Non-pigmented ciliary epithelial cell (primary cell): Measurements from ENCODE around the gene STK10.
A peak's percentile ranks its signal among the peaks of the same experiment; 100 is the strongest.

Source experiments
- DNase-seq: peaks from one replicate; pipeline ENCODE4 v3.0.0-alpha.2; 2010; ENCODE audit warnings: low read depth

The STK10 gene

DNA sequence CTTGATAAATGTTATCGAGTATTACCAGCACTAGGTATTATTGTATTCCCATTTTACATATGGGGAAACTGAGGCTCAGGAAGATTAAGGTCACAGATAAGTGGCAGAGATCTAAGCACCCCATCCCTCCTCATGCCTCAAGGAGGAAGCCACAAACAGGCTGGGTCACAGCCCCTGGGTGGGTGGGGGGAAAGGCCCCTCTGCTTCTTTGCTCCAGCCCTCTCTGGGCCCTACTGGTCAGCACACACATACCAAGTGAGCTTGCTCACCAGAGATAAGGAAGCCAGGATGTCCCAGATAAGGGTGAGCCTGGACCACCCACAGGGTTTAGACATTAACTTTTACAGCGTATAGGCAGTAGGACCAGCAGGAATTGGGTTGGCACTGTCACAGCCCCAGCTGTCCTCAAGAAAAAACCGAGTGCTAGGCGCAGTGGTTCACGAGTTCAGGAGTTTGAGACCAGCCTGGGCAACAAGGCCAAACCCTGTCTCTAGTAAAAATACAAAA is 45.3 kb downstream of the STK10 start:
- DNase-seq, result no peak

- no peak for DNase-seq
These were observed 46.1 kb downstream of the STK10 start for GRCh38 chr5:172141949-172142319.

DNA sequence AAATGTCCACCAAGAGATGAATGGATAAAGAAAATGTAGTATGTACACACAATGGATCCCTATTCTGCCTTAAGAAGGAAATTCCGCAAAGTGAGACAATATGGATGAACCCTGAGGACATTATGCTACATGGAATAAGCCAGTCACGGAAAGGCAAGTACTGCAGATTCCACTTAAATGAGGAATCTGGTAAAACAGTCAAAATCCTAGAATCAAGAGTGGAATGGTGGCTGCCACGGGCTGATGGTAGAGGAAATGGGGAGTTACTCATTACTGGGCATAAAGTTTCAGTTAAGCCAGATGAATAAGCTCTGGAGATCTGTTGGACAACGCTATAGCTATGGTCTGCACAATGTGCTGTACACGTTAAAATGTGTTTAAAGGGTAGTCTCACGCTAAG is 47.2 kb downstream of the STK10 start:
- no peak for DNase-seq

DNA sequence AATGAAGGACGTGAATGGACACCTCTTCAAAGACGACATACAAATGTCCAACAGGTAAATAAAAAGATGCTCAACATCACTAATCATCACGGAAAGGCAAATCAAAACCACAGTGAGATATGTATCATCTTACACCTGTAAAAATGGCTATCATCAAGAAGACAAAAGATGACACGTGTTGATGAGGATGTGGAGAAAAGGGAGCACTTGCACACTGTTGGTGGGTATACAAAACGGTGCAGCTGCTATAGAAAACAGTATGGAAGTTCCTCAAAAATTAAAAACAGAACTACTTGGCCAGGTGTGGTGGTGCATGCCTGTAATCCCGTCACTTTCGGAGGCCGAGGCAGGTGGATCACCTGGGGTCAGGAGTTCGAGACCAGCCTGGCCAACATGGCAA is 47.9 kb downstream of the STK10 start:
- DNase-seq, result no peak

GRCh38 chr5:172137046-172137445 is 51.0 kb downstream of the STK10 start:
- DNase-seq, result no peak

DNA sequence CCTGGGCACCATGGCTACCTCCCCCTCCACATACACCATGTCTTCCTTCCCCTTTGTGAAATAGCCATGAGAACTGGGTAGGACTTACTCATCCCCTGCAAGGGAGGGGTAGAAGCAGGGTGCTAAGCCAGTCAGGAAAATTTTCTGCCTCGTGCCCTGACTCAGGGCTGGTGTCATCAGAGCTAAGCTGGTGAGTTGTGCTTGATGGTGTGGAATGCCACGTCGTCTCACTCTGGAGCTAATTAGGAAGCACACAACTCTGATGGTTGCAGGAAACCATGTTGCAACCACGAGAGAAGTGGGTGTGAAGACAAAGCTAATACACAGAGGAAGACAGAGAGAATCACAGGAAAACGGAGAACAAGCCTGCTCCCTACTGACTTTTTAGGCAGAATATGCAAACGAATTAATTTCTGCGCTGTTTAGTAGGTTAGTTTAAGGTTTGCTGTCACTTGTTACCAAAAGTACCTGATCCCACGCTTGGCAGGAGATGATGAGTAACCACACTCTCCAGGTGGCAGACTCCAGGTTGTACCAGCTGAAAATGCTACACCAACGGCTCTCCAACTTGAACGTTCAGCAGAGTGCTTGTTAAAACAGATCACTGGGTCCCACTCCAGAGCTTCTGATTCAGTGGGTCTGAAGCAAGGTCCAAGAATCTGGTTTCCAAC is 54.5 kb downstream of the STK10 start:
- peak; percentile 88 for DNase-seq

GRCh38 chr5:172131690-172132089 is 56.3 kb downstream of the STK10 start:
- DNase-seq, result no peak

GRCh38 chr5:172129256-172129910 is 58.6 kb downstream of the STK10 start:
- no peak for DNase-seq

- no peak for DNase-seq
These were observed 60.4 kb downstream of the STK10 start for GRCh38 chr5:172127581-172127980.

GRCh38 chr5:172123269-172123692 is 64.7 kb downstream of the STK10 start:
- DNase-seq, result no peak

GRCh38 chr5:172119921-172120688 is 67.9 kb downstream of the STK10 start:
- DNase-seq, result no peak

- no peak for DNase-seq
These were observed 69.1 kb downstream of the STK10 start for GRCh38 chr5:172118891-172119290.

DNA sequence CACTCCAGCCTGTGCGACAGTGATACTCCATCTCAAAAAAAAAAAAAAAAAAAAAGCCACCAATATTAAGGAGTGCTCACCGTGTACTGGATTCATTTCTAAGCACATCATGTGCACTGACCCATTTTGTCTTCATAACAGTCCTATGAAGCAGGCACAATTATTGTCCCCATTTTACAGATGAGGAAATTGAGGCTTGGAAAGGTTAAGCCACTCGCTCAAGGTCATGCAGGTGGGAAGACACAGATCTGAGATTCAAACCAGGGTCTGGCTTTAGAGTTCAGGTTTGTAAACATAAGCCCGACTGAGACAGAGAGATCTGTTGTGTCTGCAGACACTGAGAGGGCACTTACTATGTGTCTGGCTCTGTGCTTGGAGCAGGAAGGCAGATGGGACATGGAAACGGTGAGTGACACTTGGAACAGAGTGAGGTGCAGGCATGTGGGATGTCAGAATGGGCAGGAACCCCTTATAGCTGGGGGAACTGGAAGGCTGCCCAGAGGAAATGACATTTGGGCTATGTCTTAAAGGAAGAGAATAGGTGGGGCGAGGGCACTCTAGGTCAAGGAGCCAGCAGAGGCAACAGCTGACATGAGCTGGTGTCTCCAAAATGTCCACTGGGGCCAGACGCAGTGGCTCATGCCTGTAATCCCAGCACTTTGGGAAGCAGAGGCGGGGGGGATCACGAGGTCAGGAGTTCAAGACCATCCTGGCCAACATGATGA is 69.9 kb downstream of the STK10 start:
- DNase-seq, result no peak

GRCh38 chr5:172115541-172115982 is 72.5 kb downstream of the STK10 start:
- no peak for DNase-seq

DNA sequence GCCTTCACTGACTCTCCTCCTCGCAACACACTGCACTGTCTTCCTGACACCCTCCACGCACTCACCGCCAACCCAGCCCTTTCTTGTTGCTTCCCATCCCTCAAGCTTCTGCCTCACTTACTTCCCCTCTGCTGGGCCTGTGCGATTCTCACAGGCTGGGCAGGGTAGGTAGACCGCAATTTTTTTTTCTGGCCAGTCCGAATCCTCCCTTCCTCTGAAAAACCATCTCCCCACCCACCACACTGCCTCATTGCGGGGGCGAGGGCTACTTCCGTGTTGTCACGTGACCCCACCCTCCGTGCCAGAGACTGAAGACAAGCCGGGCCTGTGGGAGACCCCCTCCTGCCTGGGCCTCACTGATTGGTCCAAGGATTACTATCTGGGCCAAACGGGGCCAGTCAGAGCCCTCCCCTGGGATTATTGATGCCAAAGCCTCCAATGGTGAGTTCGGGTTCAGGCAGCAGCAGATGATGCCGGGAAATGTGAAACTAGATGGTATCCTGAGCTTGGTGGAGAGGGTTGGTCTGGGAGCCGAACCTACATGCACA is 73.1 kb downstream of the STK10 start:
- DNase-seq, result no peak

DNA sequence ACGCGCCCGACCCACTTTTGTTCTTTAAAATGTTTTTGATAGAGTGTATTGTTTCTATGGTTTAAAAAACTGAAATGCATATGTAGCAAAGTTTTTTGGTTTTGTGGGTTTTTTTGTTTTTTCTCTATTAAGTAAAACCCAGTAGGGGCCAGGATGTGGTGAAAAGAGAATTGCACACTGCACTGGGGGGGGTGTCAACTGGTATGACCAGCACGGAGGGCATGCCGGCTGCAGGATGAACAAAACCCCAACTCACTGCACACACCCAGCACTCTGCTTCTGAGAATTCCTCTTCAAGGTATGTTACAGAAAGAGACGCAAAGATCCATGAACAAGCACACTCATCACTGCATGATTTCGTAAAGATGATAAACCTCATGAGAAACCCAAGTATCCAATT is 75.0 kb downstream of the STK10 start:
- peak; percentile 49 for DNase-seq

DNA sequence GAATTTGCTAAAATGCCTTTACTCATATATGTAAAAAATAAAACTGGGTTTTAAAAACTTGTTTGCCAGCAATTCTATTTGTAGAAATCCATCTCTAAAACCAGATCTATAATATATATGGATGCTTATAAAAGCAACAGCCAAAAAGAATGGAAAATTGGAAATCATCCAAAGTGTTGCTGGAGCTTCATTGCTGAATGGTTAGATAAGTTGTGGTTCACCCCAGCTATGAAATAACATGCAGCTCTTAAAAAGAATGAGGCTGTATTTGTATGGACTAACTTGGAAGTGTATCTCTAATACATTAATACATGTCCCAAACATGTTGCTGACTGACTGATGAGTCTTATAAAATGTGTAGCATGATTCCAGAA is 76.2 kb downstream of the STK10 start:
- peak; percentile 85 for DNase-seq

GRCh38 chr5:172110921-172111851 is 76.8 kb downstream of the STK10 start:
- DNase-seq, result no peak

DNA sequence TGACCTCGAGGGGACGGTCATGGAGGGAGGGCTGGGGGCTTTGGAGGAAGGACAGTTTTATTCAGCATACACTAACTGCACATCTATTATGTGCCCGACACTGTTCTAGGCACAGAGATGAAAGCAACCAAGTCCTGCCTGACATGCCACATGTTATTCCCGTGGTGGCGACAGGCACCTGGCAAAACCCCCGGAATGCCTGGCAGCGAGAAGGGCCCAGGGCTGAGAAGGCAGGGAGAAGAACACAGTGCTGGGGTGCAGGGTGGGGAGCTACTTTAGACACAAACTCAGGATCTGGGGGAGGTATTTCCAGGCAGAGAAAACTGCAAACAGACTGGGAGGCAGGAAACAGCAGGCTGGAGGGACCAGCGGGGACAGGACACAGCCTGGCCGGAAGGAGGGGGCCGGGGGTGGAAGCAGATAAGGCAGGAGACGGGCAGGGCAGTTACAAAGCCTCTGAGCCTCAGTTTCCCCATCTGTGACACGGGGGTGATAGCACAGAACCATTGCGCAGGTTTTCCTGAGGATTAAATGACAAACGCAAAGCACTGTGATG is 77.7 kb downstream of the STK10 start:
- DNase-seq, result no peak

DNA sequence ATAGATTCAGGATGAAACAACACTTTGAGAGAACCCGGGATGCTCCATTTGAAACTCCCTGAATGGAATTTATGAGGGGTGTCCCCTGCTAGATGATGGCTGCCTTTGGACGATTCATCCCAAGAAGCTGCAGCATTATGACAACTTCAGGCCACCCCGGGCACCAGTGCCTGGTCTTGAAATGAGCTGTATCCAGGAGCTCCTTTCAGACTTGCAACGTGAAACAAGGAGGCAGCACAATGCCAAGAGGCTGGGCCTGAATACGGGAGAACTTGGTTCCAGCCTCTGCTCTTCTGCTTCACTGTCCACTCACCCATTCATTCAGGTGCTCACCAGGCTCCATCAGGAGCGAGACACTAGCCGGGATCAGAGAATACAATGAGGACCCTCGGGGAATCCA is 78.3 kb downstream of the STK10 start:
- DNase-seq, result no peak

- peak; percentile 79 for DNase-seq
These were observed 80.5 kb downstream of the STK10 start for GRCh38 chr5:172107571-172107970.
